HL-60 (cell line): ENCODE measurements around the gene CLIC4.
"Not testable (repeated sequence)": the region's sequence is repeated elsewhere in the genome, so short reads cannot be mapped to it uniquely, and the experiment has no call there.

Experiments
- DNase-seq, 2 experiments: peaks; one replicate each; pipeline ENCODE4 v3.0.0-alpha.2; 2010 to 2020; ENCODE audit warnings: low read depth in 1 of 2, low spot score in 1 of 2
- H3K27ac ChIP-seq: fragments of 250-450 bp; sonication (Bioruptor Pico); replicated peaks from 2 replicates; pipeline ENCODE4 v1.5.1; 2020; ENCODE audit warnings: mild to moderate bottlenecking, moderate library complexity
- H3K27me3 ChIP-seq: fragments of 250-450 bp; sonication (Bioruptor Pico); 2 replicates; pipeline ENCODE4 v1.5.1; 2021; ENCODE audit warnings: mild to moderate bottlenecking, moderate library complexity; ENCODE audit not compliant: insufficient read depth, poor library complexity, severe bottlenecking
- H3K4me3 ChIP-seq: replicated peaks from 2 replicates; pipeline ENCODE4 v1.5.1; 2011; ENCODE audit warnings: mild to moderate bottlenecking, control low read depth, low read length; ENCODE audit not compliant: insufficient read depth
- CTCF ChIP-seq: IDR thresholded peaks from one replicate; pipeline ENCODE4 v1.5.1; 2011; ENCODE audit warnings: low read length, control low read depth, inconsistent platforms; ENCODE audit not compliant: insufficient read depth
- GABPA ChIP-seq: IDR thresholded peaks from 2 replicates; pipeline ENCODE4 v1.6.1; 2012; ENCODE audit warnings: low read depth
- POLR2AphosphoS5 ChIP-seq: IDR thresholded peaks from 2 replicates; pipeline ENCODE4 v1.6.1; 2012; ENCODE audit warnings: low read depth
- REST ChIP-seq: IDR thresholded peaks from 2 replicates; pipeline ENCODE4 v1.6.1; 2012; ENCODE audit warnings: low read depth; ENCODE audit not compliant: insufficient replicate concordance
- SPI1 ChIP-seq: IDR thresholded peaks from 2 replicates; pipeline ENCODE4 v1.6.1; 2012; ENCODE audit warnings: low read depth, mild to moderate bottlenecking, borderline replicate concordance
- long read RNA-seq: library from polyadenylated mRNA; unstranded; transcript quantifications from one replicate; pipeline ENCODE4 v2.0.0, GENCODE V29; 2020

Gene CLIC4
- long read RNA-seq, full-length matches to known transcripts = 135 of 147 reads
- long read RNA-seq, partial matches to known transcripts = 10 of 147 reads
- long read RNA-seq, other reads (novel, unspliced or antisense) = 2 of 147 reads

- DNase-seq = peak; percentile 97 to 99
- peak within 1 kb of the TSS; percentile 66 for H3K4me3 ChIP-seq
- H3K27me3 ChIP-seq = no peaks in the 10 kb centered on the region
- H3K27ac ChIP-seq = peak within 1 kb of the TSS; percentile 78
- TF ChIP-seq POLR2AphosphoS5 = peak; percentile 59
- TF ChIP-seq SPI1 = no peak
- peak; percentile 5 for TF ChIP-seq CTCF
- TF ChIP-seq REST = no peak
- TF ChIP-seq GABPA = no peak
These were observed at the start of gene CLIC4 for GRCh38 chr1:24744911-24745710. CLIC4 (plus strand) TSS chr1:24745447; CDS start chr1:24745554, 107 bp downstream.

DNA sequence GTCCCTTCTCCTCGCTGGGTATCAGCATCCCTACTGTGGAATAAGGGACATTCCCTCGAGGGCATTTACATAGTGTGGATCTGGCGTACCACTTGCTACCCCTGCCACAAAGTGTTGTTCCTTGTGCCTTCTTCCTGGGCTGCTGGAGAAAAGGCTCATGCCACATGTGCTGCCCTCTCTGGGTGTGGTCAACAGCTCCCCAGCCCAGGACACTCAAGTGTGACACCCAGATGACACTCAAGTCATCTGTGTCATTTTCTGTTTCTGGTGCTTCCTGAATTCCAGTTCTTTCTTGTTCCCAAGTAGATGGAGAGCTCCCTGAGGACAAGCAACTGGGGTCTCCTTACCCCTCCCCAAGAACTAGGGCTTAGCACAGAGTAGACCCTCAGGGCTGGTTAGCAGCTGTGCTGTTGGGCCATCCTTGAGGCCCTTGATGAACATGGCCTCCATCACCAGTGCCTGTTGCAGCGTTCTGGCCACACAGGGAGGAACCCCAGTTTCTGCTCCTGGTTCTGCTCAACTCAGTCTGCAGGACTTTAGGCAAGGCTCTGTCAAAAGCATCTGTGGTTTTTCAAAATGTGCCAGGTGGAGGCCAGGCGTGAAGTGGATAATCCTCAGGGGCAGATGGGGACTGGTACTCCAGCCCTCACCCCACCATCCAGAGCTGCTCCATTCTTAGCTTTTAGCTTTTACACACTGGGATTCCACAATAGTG is 49.0 kb upstream of the CLIC4 start:
- DNase-seq = no peak
- Histone ChIP-seq H3K27ac (no peak overlapping the region), H3K27me3 (no peaks in the 10 kb centered on the region), H3K4me3 (no peak overlapping the region)
- TF ChIP-seq REST = no peak
- TF ChIP-seq GABPA = no peak
- no peak for TF ChIP-seq CTCF
- no peak for TF ChIP-seq SPI1
- TF ChIP-seq POLR2AphosphoS5 = no peak

DNA sequence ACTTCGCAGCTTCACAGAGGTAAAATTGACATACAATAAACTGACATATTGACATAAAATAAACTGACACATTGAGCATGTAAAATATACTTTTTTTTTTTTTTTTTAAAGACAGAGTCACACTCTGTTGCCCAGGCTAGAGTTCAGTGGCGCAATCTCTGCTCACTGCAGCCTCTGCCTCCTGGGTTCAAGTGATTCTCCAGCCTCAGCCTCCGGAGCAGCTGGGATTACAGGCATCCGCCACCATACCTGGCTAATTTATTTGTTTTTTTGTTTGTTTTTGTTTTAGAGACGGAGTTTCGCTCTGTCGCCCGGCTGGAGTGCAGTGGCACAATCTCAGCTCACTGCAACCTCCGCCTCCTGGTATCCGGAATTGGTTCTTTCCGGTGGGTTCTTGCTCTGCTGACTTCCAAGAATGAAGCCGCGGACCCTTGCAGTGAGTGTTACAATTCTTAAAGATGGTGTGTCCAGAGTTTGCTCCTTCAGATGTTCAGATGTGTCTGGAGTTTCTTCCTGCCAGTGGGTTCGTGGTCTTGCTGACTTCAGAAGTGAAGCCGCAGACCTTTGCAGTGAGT is 48.4 kb upstream of the CLIC4 start:
- Histone ChIP-seq H3K4me3 (no peak overlapping the region), H3K27me3 (no peaks in the 10 kb centered on the region), H3K27ac (no peak overlapping the region)
- no peak for DNase-seq
- TF ChIP-seq GABPA (no peak), SPI1 (no peak), CTCF (no peak), REST (no peak), POLR2AphosphoS5 (no peak)

DNA sequence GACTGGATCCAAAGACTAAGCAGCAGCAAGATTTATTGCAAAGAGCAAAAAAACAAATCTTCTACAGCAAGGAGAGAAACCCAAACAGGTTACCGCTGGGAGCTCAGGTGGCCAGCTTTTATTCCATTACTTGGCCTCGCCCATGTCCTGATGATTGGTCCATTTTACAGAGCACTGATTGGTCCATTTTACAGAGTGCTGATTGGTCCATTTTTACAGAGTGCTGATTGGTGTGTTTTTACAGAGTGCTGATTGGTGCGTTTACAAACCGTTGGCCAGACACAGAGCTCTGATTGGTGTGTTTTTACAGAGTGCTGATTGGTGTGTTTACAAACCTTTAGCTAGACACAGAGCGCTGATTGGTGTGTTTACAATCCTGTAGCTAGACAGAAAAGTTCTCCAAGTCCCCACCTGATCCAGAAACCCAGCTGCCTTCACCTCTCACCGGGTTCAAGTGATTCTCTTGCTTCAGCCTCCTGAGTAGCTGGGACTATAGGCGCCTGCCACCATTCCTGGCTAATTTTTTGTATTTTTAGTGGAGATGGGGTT is 47.7 kb upstream of the CLIC4 start:
- H3K27ac ChIP-seq = not testable (repeated sequence)

GRCh38 chr1:24698326-24698725 is 46.9 kb upstream of the CLIC4 start:
- not testable (repeated sequence) for H3K27ac ChIP-seq, H3K4me3 ChIP-seq, H3K27me3 ChIP-seq, DNase-seq

More for the DNA sequence above, 47.7 kb upstream of the CLIC4 start:
- DNase-seq, H3K27me3 ChIP-seq, H3K4me3 ChIP-seq: not testable (repeated sequence)
